Activated T-helper 2 cell treated with anti-CD3 and anti-CD28 coated beads, Interferon-gamma antibody, Interleukin-2, Interleukin-4, amounts not matched to agents 10 μg/mL and 5 μg/mL and 100 μg/mL, durations not matched to agents 14 hours and 24 hours and 36 hours (primary cell): ENCODE results near the gene USP33. TPM values are rescaled to one million over a fixed set of nuclear protein-coding genes. Genes with fewer than 3 reads are reported as not detected.
"Not testable (repeated sequence)": the region's sequence is repeated elsewhere in the genome, so short reads cannot be mapped to it uniquely, and the experiment has no call there.

Source experiments
- DNase-seq: peaks from one replicate; pipeline ENCODE4 v3.0.0; 2021; ENCODE audit warnings: low spot score
- H3K27ac Mint-ChIP-seq: one replicate; pipeline ENCODE4 v1.8.0; 2021; ENCODE audit warnings: mixed read lengths
- H3K27me3 Mint-ChIP-seq: one replicate; pipeline ENCODE4 v1.8.0; 2021; ENCODE audit warnings: low read depth, mixed read lengths
- H3K36me3 Mint-ChIP-seq: one replicate; pipeline ENCODE4 v1.8.0; 2021; ENCODE audit warnings: low read depth, mixed read lengths
- H3K4me1 Mint-ChIP-seq: one replicate; pipeline ENCODE4 v1.8.0; 2021; ENCODE audit warnings: low read depth, mixed read lengths
- H3K4me3 Mint-ChIP-seq: one replicate; pipeline ENCODE4 v1.8.0; 2021; ENCODE audit warnings: low read depth, mild to moderate bottlenecking, moderate library complexity, mixed read lengths
- H3K9me3 Mint-ChIP-seq: one replicate; pipeline ENCODE4 v1.8.0; 2021; ENCODE audit warnings: mixed read lengths
- intact Hi-C: fragments of 100-400 bp; cut with micrococcal nuclease; formaldehyde crosslinking; loops from one replicate; pipeline ENCODE4 v1.15.1; 2023
- total RNA-seq: library from RNA; stranded (reverse); gene quantifications from 2 replicates; pipeline ENCODE4 v1.2.3, GENCODE V29; 2022

The USP33 gene
- 38.4 and 39.8 TPM in 2 replicates for total RNA-seq

DNA sequence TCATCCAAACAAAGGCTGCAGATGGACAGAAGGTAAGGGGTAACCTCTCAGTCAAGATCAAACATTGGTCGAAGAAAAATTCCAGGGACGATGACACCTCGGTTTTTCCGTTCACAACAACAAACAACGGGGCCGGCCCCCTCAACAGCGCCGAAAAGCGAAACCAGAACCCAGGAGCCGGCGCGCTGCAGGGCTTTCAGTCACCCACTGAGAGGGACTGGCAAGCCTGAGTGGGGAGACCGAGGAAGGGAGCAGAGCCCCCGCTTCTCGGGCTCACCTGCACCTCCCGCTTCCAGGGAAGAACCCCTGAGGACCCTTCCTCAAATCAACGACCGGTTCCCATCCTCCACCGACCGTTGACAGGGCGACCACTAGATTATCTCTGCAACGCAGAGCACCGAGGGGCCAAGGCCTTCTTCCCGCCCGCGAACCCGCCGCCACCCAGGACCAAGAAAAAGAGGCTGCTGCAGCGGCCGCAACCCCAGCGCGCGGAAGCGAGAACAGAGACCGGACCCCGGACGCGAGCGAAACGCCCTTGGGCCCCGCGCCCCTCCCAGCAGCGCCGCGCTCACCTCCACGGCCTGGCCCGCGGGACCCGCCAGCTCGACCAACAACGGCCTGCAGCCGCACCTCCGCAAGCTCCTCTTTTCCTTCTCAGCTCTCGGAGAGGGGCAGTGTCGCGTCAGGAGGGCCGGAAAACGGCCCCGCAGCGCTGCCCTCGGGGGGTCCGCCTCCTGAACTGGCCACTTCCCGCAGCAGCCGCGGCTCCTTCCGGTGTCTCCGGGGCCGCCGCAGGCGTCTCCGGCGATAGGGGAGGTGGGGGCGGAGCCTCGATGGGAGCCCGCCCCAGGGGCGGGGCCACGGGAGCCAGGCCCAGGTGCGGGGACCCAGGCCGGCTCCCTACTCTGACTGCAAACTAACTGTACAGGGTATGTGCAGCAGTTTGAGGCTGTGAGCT lies at the start of gene USP33:
Gene USP33 (minus strand): TSS at position 782 of the 958 bp plus-strand sequence. CDS start 18,155 bp downstream, outside the sequence.
- H3K27ac Mint-ChIP-seq: peak within 1 kb of the TSS; percentile 87
- DNase-seq: peak; percentile 84
- H3K4me3 Mint-ChIP-seq: peak within 1 kb of the TSS; percentile 90
- peaks cover 8% of the 10 kb centered on the region for H3K36me3 Mint-ChIP-seq
- intact Hi-C loops: loop anchor here (1.0 kb wide), 3 partner anchors 20 to 219 kb away; partner anchors contain the start of gene MIGA1
- H3K27me3 Mint-ChIP-seq: peaks cover 6% of the 10 kb centered on the region
- H3K9me3 Mint-ChIP-seq: no peaks in the 10 kb centered on the region
- peaks cover 34% of the 10 kb centered on the region for H3K4me1 Mint-ChIP-seq

DNA sequence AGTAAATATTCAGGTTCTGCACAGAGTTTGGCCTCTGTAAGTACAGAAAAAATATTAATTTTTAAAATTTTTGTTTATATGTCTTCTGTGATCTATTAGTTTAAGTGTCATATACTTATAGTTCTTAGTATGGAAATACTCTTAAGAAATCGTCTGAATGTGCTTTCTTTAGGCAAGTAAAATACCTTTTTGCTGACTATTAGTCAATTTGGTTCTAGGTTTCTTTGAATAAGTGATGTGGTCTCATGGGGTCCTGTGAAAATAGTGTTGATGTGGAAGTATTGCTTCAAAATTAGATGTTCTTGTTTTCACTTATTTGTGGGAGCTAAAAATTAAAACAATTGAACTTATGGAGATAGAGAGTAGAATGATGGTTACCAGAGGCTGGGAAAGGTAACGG lies 43.7 kb upstream of the USP33 start:
- Mint-ChIP-seq H3K4me1 (no peaks in the 10 kb centered on the region), H3K9me3 (no peaks in the 10 kb centered on the region), H3K36me3 (peaks cover 37% of the 10 kb centered on the region), H3K4me3 (no peak overlapping the region), H3K27ac (no peak overlapping the region), H3K27me3 (no peaks in the 10 kb centered on the region)
- intact Hi-C loops: no loop called here
- DNase-seq: no peak

DNA sequence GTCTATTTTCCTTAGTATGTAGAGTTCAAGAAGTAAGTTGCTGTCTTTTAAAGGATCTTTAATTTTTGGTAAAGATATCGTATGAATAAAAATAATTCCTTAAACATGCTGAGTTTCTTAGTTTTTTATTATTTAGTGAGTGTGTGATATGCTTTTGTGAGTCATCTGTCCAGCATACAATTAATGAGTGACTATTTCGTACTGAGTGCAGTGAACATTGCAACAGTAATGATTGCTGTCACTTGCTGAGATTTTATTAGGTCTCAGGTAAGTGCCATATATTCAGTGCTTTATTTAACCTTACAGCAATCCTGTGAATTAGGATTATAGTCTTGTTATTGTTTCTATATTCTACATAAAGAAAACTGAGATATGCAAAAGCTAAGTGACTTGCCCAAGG lies 42.4 kb upstream of the USP33 start:
- H3K4me1 Mint-ChIP-seq: no peaks in the 10 kb centered on the region
- H3K4me3 Mint-ChIP-seq: no peak overlapping the region
- H3K36me3 Mint-ChIP-seq: peaks cover 32% of the 10 kb centered on the region
- intact Hi-C loops: no loop called here
- H3K27me3 Mint-ChIP-seq: no peaks in the 10 kb centered on the region
- no peak for DNase-seq
- no peak overlapping the region for H3K27ac Mint-ChIP-seq
- H3K9me3 Mint-ChIP-seq: no peaks in the 10 kb centered on the region

DNA sequence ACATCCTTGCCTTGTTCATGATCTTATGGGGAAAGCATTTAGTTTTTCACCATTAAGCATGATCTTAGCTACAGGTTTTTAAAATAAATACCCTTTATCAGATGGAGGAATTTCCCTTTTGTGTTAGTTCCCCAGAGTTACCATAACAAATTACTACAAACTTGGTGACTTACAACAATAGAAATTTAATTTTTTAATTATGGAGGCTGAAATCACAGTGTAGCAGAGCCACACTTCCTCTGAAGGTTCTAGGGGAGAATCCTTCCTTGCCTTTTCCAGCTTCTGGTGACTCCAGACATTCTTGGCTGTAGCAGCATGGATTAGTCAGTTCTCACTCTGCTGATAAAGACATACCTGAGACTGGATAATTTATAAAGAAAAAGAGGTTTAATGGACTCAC lies 38.3 kb upstream of the USP33 start:
- Mint-ChIP-seq H3K9me3 (no peaks in the 10 kb centered on the region), H3K27ac (no peak overlapping the region), H3K4me3 (no peak overlapping the region), H3K27me3 (no peaks in the 10 kb centered on the region), H3K36me3 (peaks cover 25% of the 10 kb centered on the region), H3K4me1 (peaks cover 2% of the 10 kb centered on the region)
- intact Hi-C loops: no loop called here
- no peak for DNase-seq

DNA sequence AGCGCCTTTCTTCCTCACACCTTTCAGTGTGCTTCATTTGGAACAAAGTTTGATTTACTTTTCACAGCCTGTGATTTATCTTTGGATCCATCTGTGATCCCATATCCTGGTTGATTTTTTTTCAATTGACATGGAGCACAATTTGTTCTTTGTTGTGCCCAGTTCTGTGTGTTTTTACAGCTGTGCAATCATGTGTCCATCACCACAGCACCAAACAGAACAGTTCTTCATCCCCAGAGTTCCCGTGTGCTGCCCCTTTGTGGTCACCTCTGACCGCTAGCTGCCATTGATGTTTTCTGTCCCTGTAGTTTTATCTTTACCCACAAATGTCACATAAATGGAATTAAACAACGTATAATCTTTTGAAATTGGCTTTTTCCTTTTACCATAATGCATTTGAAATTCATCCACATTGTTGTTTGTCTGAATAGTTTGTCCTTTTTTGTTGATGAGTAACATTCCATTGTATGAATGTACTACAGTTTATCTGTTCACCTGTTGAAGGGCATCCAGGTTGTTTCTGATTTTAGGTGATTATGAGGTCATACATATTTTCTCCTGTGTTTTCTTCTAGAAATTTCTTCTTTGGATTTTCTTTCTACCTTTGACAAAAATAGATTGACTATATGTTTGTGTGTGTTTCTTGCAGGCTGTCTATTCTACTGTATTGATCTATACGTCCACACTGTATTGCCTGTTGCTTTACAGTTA lies 37.2 kb upstream of the USP33 start:
- H3K9me3 Mint-ChIP-seq: no peaks in the 10 kb centered on the region
- no peak overlapping the region for H3K27ac Mint-ChIP-seq
- H3K36me3 Mint-ChIP-seq: peaks cover 21% of the 10 kb centered on the region
- H3K27me3 Mint-ChIP-seq: no peaks in the 10 kb centered on the region
- intact Hi-C loops: no loop called here
- H3K4me3 Mint-ChIP-seq: no peak overlapping the region
- DNase-seq: no peak
- peaks cover 2% of the 10 kb centered on the region for H3K4me1 Mint-ChIP-seq

DNA sequence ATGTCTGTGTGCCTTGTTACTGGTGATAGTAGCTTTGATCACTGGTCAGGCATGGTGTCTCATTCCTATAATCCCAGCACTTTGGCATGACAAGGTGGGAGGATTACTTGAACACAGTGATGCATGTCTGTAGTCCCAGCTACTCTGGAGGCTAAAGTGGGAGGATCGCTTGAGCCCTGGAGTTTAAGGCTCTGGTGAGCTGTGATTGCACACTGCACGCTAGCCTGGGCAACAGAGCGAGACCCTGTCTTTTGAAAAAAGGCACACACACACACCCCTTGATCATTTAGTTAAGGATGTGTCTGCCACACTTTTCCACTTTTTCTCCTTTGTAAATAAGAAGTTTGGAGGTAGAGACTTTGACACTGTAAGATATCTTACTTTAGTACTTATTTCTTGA lies 34.9 kb upstream of the USP33 start:
- peaks cover 27% of the 10 kb centered on the region for H3K36me3 Mint-ChIP-seq
- intact Hi-C loops: no loop called here
- no peaks in the 10 kb centered on the region for H3K9me3 Mint-ChIP-seq
- DNase-seq: no peak
- no peak overlapping the region for H3K27ac Mint-ChIP-seq
- no peaks in the 10 kb centered on the region for H3K27me3 Mint-ChIP-seq
- no peak overlapping the region for H3K4me3 Mint-ChIP-seq
- peaks cover 2% of the 10 kb centered on the region for H3K4me1 Mint-ChIP-seq

DNA sequence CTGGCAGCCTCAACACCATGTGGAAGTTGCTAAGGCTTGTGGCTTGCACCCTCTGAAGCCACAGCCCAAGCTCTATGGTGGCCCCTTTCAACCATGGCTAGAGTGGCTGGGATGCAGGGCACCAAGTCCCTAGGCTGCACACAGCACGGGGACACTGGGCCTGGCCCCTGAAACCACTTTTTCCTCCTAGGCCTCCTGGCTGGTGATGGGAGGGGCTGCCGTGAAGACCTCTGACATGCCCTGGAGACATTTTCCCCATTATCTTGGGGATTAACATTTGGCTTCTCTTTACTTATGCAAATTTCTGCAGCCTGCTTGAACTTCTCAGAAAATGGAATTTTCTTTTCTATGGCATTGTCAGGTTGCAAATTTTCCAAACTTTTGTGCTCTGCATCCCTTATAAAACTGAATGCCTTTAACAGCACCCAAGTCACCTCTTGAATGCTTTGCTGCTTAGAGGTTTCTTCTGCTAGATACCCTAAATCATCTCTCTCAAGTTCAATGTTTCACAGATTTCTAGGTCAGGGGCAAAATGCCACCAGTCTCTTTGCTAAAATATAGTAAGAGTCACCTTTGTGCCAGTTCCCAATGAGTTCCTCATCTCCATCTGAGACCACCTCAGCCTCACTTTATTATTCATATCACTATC lies 26.6 kb upstream of the USP33 start:
- H3K27ac Mint-ChIP-seq, H3K27me3 Mint-ChIP-seq, DNase-seq, H3K9me3 Mint-ChIP-seq, H3K4me3 Mint-ChIP-seq, H3K4me1 Mint-ChIP-seq, intact Hi-C loops: not testable (repeated sequence)
- peaks cover 64% of the 10 kb centered on the region for H3K36me3 Mint-ChIP-seq

DNA sequence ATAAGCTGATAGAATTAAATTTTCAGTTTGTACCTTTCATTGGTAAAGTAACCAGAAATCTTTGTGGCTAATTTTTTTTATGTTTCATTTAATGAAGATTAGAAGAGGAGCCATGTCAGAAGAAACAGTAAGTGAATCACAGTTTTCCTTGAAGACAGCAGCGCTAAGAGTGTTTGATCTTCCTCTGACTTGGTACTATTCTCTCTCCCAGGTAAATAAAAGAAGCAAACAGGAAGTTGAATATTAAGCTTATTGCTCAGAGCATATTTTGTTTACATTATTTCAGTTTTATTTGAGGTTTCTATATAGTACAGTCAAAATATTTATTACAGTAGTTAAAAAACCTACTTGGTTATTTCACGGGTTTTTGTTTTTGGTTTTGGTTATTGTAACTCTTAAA lies 23.5 kb upstream of the USP33 start:
- Mint-ChIP-seq H3K4me1 (peaks cover 26% of the 10 kb centered on the region), H3K27ac (no peak overlapping the region), H3K4me3 (no peak overlapping the region), H3K9me3 (peaks cover 9% of the 10 kb centered on the region), H3K27me3 (no peaks in the 10 kb centered on the region), H3K36me3 (peaks cover 45% of the 10 kb centered on the region)
- intact Hi-C loops: no loop called here
- DNase-seq: no peak

DNA sequence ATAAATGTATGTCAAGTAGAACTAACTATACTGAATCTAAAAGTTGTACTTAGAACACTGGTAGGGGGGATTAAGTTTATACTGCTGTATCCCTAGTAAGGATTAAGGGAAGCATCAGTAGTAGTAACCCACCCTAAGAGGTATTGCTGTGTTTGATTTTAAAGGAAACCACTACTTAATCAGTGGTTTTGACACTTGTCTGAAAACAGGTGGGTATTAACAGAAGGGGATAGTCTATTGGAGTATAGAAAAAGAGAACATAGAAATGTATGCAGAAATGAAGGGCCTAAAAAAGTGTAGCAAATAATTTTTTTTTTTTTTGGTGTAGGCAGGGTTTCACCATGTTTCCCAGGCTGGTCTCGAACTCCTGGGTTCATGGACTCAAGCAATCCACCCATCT lies 22.0 kb upstream of the USP33 start:
- H3K27ac Mint-ChIP-seq: no peak overlapping the region
- H3K4me3 Mint-ChIP-seq: no peak overlapping the region
- peaks cover 26% of the 10 kb centered on the region for H3K4me1 Mint-ChIP-seq
- H3K36me3 Mint-ChIP-seq: peaks cover 36% of the 10 kb centered on the region
- peaks cover 7% of the 10 kb centered on the region for H3K9me3 Mint-ChIP-seq
- no peak for DNase-seq
- intact Hi-C loops: no loop called here
- H3K27me3 Mint-ChIP-seq: no peaks in the 10 kb centered on the region

DNA sequence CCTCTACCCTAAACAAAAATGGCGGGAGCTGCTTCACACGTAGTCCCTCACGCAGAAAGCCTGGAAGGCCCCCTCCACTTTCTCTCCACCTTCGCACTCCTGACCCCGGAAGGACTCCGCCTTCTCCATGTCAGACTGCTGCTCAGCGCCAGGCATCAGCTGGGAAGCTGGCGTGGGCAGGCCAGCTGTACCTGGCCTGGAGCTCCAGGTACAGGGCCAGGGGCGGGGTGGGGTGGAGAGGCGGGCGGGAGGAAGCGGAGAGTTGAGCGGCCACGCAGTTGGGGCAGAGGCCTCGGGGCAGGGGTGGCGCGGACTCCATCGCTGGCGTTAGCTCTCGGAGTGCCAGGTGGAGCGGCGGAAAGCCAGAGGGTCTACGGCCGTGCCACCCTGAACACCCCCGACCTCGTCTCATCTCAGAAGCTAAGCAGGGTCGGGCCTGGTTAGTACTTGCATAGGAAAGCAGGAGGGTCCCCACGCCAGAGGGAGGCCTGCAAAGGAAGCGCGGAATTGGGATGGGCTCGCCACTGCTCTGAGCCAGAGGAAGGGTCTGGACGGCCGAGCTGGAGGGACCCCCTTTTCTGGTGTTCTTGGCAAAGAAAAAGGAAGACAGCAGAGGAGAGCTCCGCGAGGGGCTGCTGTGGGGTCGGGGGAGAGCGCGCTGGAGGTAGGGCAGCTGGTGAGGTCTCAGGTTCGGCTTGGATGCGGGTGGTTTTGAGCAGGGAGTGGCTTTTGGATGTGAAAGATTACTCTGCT lies 20.1 kb upstream of the USP33 start, which contains the start of gene MIGA1:
Gene MIGA1 (plus strand): TSS at position 121 of the 753 bp plus-strand sequence. CDS start 3,604 bp downstream, outside the sequence.
- Mint-ChIP-seq H3K27ac (peak within 1 kb of the TSS; percentile 77), H3K9me3 (peaks cover 3% of the 10 kb centered on the region), H3K4me1 (peaks cover 26% of the 10 kb centered on the region), H3K36me3 (peaks cover 17% of the 10 kb centered on the region), H3K27me3 (no peaks in the 10 kb centered on the region), H3K4me3 (peak within 1 kb of the TSS; percentile 90)
- peak; percentile 81 for DNase-seq
- intact Hi-C loops: loop anchor here (1.0 kb wide), 2 partner anchors 20 to 97 kb away; partner anchors contain the start of genes USP33 and ZZZ3

DNA sequence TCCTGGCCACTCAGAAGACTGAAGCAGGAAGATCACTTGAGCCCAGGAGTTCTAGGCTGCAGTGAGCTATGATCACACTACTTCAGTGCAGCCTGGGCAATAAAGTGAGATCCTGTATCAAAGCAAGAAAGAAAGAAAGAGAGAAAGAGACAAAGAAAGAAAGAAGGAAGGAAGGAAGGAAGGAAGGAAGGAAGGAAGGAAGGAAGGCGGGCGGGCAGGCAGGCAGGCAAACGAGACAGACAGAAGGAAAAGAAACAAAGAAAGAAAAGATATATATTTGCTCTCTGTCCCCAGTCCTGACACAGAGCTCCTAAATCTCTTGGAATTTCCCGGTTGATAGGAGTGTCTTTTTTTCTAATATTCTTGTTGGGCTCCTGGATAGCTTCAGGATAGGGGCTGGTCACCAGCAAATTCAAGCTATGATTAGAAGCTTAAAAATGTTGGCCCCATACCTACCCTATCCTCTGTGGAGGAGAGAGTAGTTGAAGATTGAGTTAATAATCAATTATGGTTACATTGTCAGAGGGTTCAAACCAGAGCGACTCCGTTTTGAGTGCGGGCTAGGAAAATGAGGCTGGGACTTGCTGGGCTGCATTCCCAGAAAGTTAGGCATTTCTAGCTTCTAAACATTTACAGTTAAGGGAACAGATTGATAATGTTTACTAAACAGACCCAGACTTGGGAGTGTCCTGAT lies 16.5 kb upstream of the USP33 start:
- H3K4me3 Mint-ChIP-seq: no peak overlapping the region
- no peaks in the 10 kb centered on the region for H3K27me3 Mint-ChIP-seq
- no peaks in the 10 kb centered on the region for H3K36me3 Mint-ChIP-seq
- H3K27ac Mint-ChIP-seq: no peak overlapping the region
- intact Hi-C loops: no loop called here
- peaks cover 16% of the 10 kb centered on the region for H3K4me1 Mint-ChIP-seq
- no peak for DNase-seq
- H3K9me3 Mint-ChIP-seq: no peaks in the 10 kb centered on the region
